Gastroesophageal sphincter (tissue), 4 donors: ENCODE results near the gene ARHGAP9. TPM values are rescaled to one million over a fixed set of nuclear protein-coding genes. Genes with fewer than 3 reads are reported as not detected.

Experiments
- ATAC-seq: fragments of 150-250 bp; one replicate; pipeline ENCODE4 v1.9.1; 2016; ENCODE audit warnings: mild to moderate bottlenecking, moderate library complexity
- H3K27ac ChIP-seq, 4 donors: fragments of 200-600 bp; sonication (generic) in 3 of 4; 1 replicate in 3 of 4; 2 replicates in 1 of 4; pipeline ENCODE4 v1.5.1; 2016 to 2019
- H3K27me3 ChIP-seq: fragments of 200-600 bp; sonication (generic); one replicate; pipeline ENCODE4 v1.5.1; 2019
- H3K36me3 ChIP-seq, 2 donors: fragments of 200-600 bp; sonication (generic); one replicate each; pipeline ENCODE4 v1.5.1; 2019; ENCODE audit warnings: control low read depth in 1 of 2
- H3K4me1 ChIP-seq, 3 donors: fragments of 200-600 bp; sonication (generic); 1 replicate in 2 of 3; 2 replicates in 1 of 3; pipeline ENCODE4 v1.5.1; 2016 to 2019; ENCODE audit warnings: control low read depth in 2 of 3
- H3K4me3 ChIP-seq, 2 donors: fragments of 200-600 bp; sonication (generic); one replicate each; pipeline ENCODE4 v1.5.1; 2019; ENCODE audit warnings: mild to moderate bottlenecking in 1 of 2, moderate library complexity in 1 of 2
- H3K9me3 ChIP-seq, 3 donors: fragments of 200-600 bp; sonication (generic); one replicate each; pipeline ENCODE4 v1.5.1; 2017 to 2019; ENCODE audit warnings: control low read depth in 2 of 3
- CTCF ChIP-seq, 4 experiments: fragments of 200-600 bp in 2 of 4; fragments of 450-650 bp in 2 of 4; sonication (generic) in 1 of 4; IDR thresholded peaks; one replicate each; pipeline ENCODE4 v1.5.1; 2017 to 2019; ENCODE audit warnings: antibody characterized with exemption in 4 of 4, mild to moderate bottlenecking in 2 of 4, moderate library complexity in 2 of 4
- EP300 ChIP-seq: sonication (generic); formaldehyde crosslinking; IDR thresholded peaks from one replicate; pipeline ENCODE4 v1.6.1; 2017; ENCODE audit warnings: antibody characterized with exemption, mild to moderate bottlenecking
- POLR2A ChIP-seq, 2 donors: fragments of 450-650 bp; IDR thresholded peaks; one replicate each; pipeline ENCODE4 v1.6.1; 2017; ENCODE audit warnings: antibody characterized with exemption in 2 of 2, mild to moderate bottlenecking in 2 of 2, moderate library complexity in 1 of 2
- POLR2AphosphoS5 ChIP-seq: sonication (generic); formaldehyde crosslinking; IDR thresholded peaks from one replicate; pipeline ENCODE4 v1.6.1; 2017; ENCODE audit warnings: antibody characterized with exemption
- WGBS, 2 donors: methylation state at CpG; one replicate each; pipeline ENCODE4 v1.1.5; 2018; ENCODE audit warnings: low coverage in 1 of 2; 5-methylcytosine and 5-hydroxymethylcytosine counted together
- total RNA-seq, 4 donors: library from RNA; depleted of rRNA; stranded (reverse); fragments of >200 nt; gene quantifications; one replicate each; pipeline ENCODE4 v1.1.0, GENCODE V29; 2016

ARHGAP9 gene
- total RNA-seq, 4 donors from 2014 or later: 5.6 to 13.1 (median 8.9) TPM

- no peak for ATAC-seq
- WGBS, 2 donors: 80 to 90% methylated on average over 7 to 13 of the region's 15 CpGs
- Histone ChIP-seq H3K36me3 (peaks cover 0 to 64% of the 10 kb centered on the region in 2 donors), H3K4me3 (no peak overlapping the region), H3K27ac (no peak overlapping the region), H3K9me3 (no peaks in the 10 kb centered on the region), H3K4me1 (peaks cover 4 to 21% (median 8%) of the 10 kb centered on the region in 3 donors), H3K27me3 (no peaks in the 10 kb centered on the region)
- TF ChIP-seq EP300: no peak
- no peak for TF ChIP-seq POLR2AphosphoS5
- TF ChIP-seq POLR2A (IDR thresholded peaks at IDR 0.05): no peak
- no peak for TF ChIP-seq CTCF (IDR thresholded peaks at IDR 0.05)
These were observed 12.0 kb upstream of the ARHGAP9 start for GRCh38 chr12:57491393-57492280.

DNA sequence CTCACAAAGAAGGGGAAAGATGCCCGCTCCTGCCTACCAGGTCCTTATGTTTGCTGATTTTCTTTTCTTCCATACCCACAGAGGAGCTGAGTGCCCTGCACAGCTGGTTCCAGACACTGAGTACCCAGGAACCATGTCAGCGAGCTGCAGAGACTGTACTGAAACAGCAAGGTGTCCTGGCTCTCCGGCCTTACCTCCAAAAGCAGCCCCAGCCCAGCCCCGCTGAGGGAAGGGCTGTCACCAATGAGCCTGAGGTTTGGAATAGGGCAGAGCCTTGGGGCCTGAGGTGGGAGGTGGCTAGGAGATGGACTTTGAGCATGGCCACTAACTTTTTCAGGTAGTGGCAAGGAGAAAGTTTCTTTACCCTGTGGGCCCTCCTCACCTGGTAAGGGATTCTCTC lies 10.5 kb upstream of the ARHGAP9 start:
- no peak for TF ChIP-seq POLR2A (IDR thresholded peaks at IDR 0.05)
- TF ChIP-seq POLR2AphosphoS5: no peak
- no peak for TF ChIP-seq CTCF (IDR thresholded peaks at IDR 0.05)
- TF ChIP-seq EP300: no peak
- ATAC-seq: no peak
- no peak overlapping the region for H3K4me3 ChIP-seq
- peaks cover under 1% of the 10 kb centered on the region for H3K27me3 ChIP-seq
- 95% methylated on average over 3 of the region's 4 CpGs; no CpG with 5 or more reads in 1 of the 2 donors for WGBS, 2 donors
- peaks cover 4 to 21% (median 8%) of the 10 kb centered on the region in 3 donors for H3K4me1 ChIP-seq
- peaks cover 0 to 49% of the 10 kb centered on the region in 2 donors for H3K36me3 ChIP-seq
- H3K27ac ChIP-seq: no peak overlapping the region
- H3K9me3 ChIP-seq: no peaks in the 10 kb centered on the region

GRCh38 chr12:57489157-57489641 lies 9.5 kb upstream of the ARHGAP9 start:
- Histone ChIP-seq H3K27ac (peak overlapping the region in 1 of 4 donors; percentile 83), H3K4me1 (peaks cover 4 to 21% (median 8%) of the 10 kb centered on the region in 3 donors), H3K27me3 (peaks cover 4% of the 10 kb centered on the region), H3K36me3 (peaks cover 0 to 45% of the 10 kb centered on the region in 2 donors), H3K4me3 (peak overlapping the region in 1 of 2 donors; percentile 70), H3K9me3 (no peaks in the 10 kb centered on the region)
- 75 to 80% methylated on average over 2 to 3 of the region's 5 CpGs for WGBS, 2 donors
- TF ChIP-seq CTCF (IDR thresholded peaks at IDR 0.05): no peak
- TF ChIP-seq POLR2A (IDR thresholded peaks at IDR 0.05): no peak
- no peak for TF ChIP-seq POLR2AphosphoS5
- no peak for TF ChIP-seq EP300
- ATAC-seq: no peak

- TF ChIP-seq POLR2AphosphoS5: no peak
- no peak for TF ChIP-seq CTCF (IDR thresholded peaks at IDR 0.05)
- no peak for TF ChIP-seq EP300
- TF ChIP-seq POLR2A (IDR thresholded peaks at IDR 0.05): no peak
- H3K4me1 ChIP-seq: peaks cover 4 to 21% (median 8%) of the 10 kb centered on the region in 3 donors
- no peak for ATAC-seq
- WGBS, 2 donors: 22 to 30% methylated on average over 10 of the region's 11 CpGs
- peak overlapping the region; percentile 47 to 88 (median 84) for H3K27ac ChIP-seq
- H3K36me3 ChIP-seq: peaks cover 0 to 40% of the 10 kb centered on the region in 2 donors
- H3K9me3 ChIP-seq: no peaks in the 10 kb centered on the region
- peaks cover 4% of the 10 kb centered on the region for H3K27me3 ChIP-seq
- H3K4me3 ChIP-seq: peak overlapping the region; percentile 70 to 94
These were observed 8.9 kb upstream of the ARHGAP9 start for GRCh38 chr12:57488402-57489156.
